OCI-LY7 (cell line): ENCODE data around the gene CDK5R1. TPM values are rescaled to one million over a fixed set of nuclear protein-coding genes. Genes with fewer than 3 reads are reported as not detected.
A peak's percentile ranks its signal among the peaks of the same experiment; 100 is the strongest.

Source experiments
- BruUV-seq: library from RNA; stranded (reverse); fragments of 400-500 nt; replicated peaks from 2 replicates; lab custom pipeline; 2021; lab: Mats Ljungman, UMichigan
- CTCF ChIA-PET: fragments of 300-600 bp; sonication (Branson Sonifier 250); formaldehyde crosslinking; loops from one replicate; lab custom pipeline; 2022; ENCODE audit warnings: antibody characterized with exemption; ENCODE audit not compliant: unreplicated experiment; lab: Charles Lee
- POLR2A ChIA-PET: fragments of 300-600 bp; sonication (Branson Sonifier 250); formaldehyde crosslinking; loops from one replicate; lab custom pipeline; 2022; ENCODE audit warnings: antibody characterized with exemption; lab: Charles Lee
- DNase-seq: peaks from one replicate; pipeline ENCODE4 v3.0.0-alpha.2; 2015; ENCODE audit warnings: low spot score
- H2AFZ ChIP-seq: fragments of 200-600 bp; sonication (generic), shearing (Covaris generic); 2 replicates; pipeline ENCODE4 v1.6.1; 2014; ENCODE audit warnings: mild to moderate bottlenecking, antibody characterized with exemption, low read length, moderate library complexity
- H3K27ac ChIP-seq: fragments of 200-600 bp; sonication (generic); 2 replicates; pipeline ENCODE4 v1.5.1; 2014; ENCODE audit warnings: mixed run types, low read depth, mild to moderate bottlenecking, moderate library complexity, low read length, inconsistent platforms; ENCODE audit not compliant: poor library complexity, severe bottlenecking
- H3K36me3 ChIP-seq: fragments of 200-600 bp; sonication (generic); 2 replicates; pipeline ENCODE4 v1.6.1; 2014; ENCODE audit warnings: mild to moderate bottlenecking, antibody characterized with exemption, low read length, moderate library complexity, mixed read lengths; ENCODE audit not compliant: insufficient read depth
- H3K4me1 ChIP-seq: fragments of 200-600 bp; sonication (generic); 2 replicates; pipeline ENCODE4 v1.5.1; 2014; ENCODE audit warnings: mild to moderate bottlenecking, low read length; ENCODE audit not compliant: insufficient read depth, poor library complexity, severe bottlenecking
- H3K4me2 ChIP-seq: fragments of 200-600 bp; sonication (generic); 2 replicates; pipeline ENCODE4 v1.6.1; 2014; ENCODE audit warnings: mild to moderate bottlenecking, low read length
- H3K4me3 ChIP-seq: fragments of 200-600 bp; sonication (generic); 2 replicates; pipeline ENCODE4 v1.5.1; 2014; ENCODE audit warnings: mild to moderate bottlenecking, low read depth, low read length; ENCODE audit not compliant: poor library complexity, severe bottlenecking
- H3K79me2 ChIP-seq: fragments of 200-600 bp; sonication (generic); 2 replicates; pipeline ENCODE4 v1.6.1; 2016; ENCODE audit warnings: low read depth, mild to moderate bottlenecking, low read length, moderate library complexity, mixed read lengths; ENCODE audit not compliant: insufficient read depth
- H3K9me2 ChIP-seq: fragments of 200-600 bp; sonication (generic); 2 replicates; pipeline ENCODE4 v1.6.1; 2016; ENCODE audit warnings: mild to moderate bottlenecking, low read length, mixed read lengths; ENCODE audit not compliant: insufficient read depth
- H3K9me3 ChIP-seq: fragments of 200-600 bp; sonication (generic); 2 replicates; pipeline ENCODE4 v1.6.1; 2014; ENCODE audit warnings: mild to moderate bottlenecking, mixed run types, low read length, mixed read lengths
- H4K20me1 ChIP-seq: fragments of 200-600 bp; sonication (generic); 2 replicates; pipeline ENCODE4 v1.6.1; 2014; ENCODE audit warnings: mild to moderate bottlenecking, antibody characterized with exemption, low read length, moderate library complexity, mixed read lengths; ENCODE audit not compliant: insufficient read depth
- EZH2phosphoT487 ChIP-seq: fragments of 200-600 bp; sonication (generic); IDR thresholded peaks from 2 replicates; pipeline ENCODE4 v1.6.1; 2018; ENCODE audit warnings: low read depth, borderline replicate concordance, mild to moderate bottlenecking, mixed run types, antibody characterized with exemption, low read length, moderate library complexity, mixed read lengths
- intact Hi-C: fragments of 100-400 bp; cut with micrococcal nuclease; formaldehyde crosslinking; loops from one replicate; pipeline ENCODE4 v1.10.0; 2022; ENCODE audit not compliant: unreplicated experiment
- total RNA-seq, 2 experiments: library from RNA; depleted of rRNA in 1 of 2; stranded (reverse); fragments of >200 nt in 1 of 2; shearing (Covaris generic) in 1 of 2; gene quantifications; 2 replicates each; pipeline ENCODE4 v1.2.3, GENCODE V29; 2014 to 2022
- TF ChIP-seq, protein P1 (sequence below): fragments of 200-600 bp; sonication (generic); conservative IDR thresholded peaks from 2 replicates; pipeline ENCODE4 v1.5.1; 2014; ENCODE audit warnings: mild to moderate bottlenecking, antibody characterized with exemption, low read length, moderate library complexity, mixed read lengths

CDK5R1 gene
- total RNA-seq, 2 experiments from 2014 or later = 1.3 to 2.2 TPM

DNA sequence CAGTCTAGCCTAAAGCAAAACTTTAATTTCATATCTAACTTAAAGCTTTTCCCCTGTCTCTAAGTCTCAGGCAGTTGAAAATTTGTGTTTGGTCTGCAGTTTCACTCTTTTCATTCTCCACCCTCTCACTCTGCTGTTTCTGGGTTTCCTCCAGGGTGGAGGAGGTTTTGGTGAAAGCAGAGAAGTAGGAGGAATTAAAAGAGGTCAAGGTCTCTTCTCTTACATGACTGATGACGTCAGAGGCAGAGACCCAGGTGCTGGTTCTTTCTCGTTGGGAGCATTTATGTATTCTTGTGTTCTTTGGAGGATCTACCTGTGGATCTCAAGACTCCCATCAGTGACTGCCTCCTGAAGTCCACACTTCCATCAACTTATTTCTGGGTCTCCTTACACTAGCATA is 44.9 kb upstream of the CDK5R1 start:
- no peak for DNase-seq
- Histone ChIP-seq H2AFZ (no peak overlapping the region), H3K4me1 (peaks cover 19% of the 10 kb centered on the region), H3K79me2 (peaks cover 25% of the 10 kb centered on the region), H3K9me3 (no peaks in the 10 kb centered on the region), H3K27ac (no peak overlapping the region), H3K36me3 (peaks cover 13% of the 10 kb centered on the region), H3K4me3 (no peak overlapping the region), H3K9me2 (no peaks in the 10 kb centered on the region), H4K20me1 (peaks cover 17% of the 10 kb centered on the region; the same call in 1 of the 2 replicates), H3K4me2 (no peak overlapping the region)
- TF ChIP-seq, protein P1, sequence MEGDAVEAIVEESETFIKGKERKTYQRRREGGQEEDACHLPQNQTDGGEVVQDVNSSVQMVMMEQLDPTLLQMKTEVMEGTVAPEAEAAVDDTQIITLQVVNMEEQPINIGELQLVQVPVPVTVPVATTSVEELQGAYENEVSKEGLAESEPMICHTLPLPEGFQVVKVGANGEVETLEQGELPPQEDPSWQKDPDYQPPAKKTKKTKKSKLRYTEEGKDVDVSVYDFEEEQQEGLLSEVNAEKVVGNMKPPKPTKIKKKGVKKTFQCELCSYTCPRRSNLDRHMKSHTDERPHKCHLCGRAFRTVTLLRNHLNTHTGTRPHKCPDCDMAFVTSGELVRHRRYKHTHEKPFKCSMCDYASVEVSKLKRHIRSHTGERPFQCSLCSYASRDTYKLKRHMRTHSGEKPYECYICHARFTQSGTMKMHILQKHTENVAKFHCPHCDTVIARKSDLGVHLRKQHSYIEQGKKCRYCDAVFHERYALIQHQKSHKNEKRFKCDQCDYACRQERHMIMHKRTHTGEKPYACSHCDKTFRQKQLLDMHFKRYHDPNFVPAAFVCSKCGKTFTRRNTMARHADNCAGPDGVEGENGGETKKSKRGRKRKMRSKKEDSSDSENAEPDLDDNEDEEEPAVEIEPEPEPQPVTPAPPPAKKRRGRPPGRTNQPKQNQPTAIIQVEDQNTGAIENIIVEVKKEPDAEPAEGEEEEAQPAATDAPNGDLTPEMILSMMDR = no peak
- TF ChIP-seq EZH2phosphoT487 = no peak
- ChIA-PET CTCF (no interaction called here), POLR2A (no interaction called here)
- intact Hi-C loops = loop anchor here (5.0 kb wide), 1 partner anchor 190 kb away; no protein-coding TSS in a partner anchor
- no TSS peak for BruUV-seq

DNA sequence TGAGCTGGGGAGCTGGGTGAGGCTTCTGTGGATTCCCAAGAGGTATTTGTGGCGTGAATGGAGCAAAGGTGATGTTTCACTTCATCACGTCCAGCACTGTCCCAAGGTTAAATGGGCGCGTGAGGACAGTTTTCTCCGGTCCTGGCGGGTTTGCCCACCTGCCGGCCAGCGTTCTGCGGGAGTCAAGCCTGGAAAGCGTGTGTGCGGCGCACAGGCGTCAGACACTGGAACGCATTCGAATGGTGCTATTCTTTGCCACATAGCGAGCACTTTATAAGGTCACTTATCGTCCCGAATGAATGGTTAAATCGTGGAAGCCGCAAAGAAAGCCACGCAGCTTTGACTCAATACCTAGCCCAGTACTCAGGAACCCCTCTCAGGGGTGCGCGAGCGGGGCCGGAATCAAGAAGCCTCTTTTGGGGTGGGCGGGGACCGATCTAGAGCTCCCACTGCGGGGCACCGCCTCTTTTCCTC is 42.9 kb upstream of the CDK5R1 start:
- H3K4me2 ChIP-seq = peak overlapping the region; percentile 79
- H3K4me1 ChIP-seq = peaks cover 25% of the 10 kb centered on the region
- no peaks in the 10 kb centered on the region for H3K9me2 ChIP-seq
- ChIA-PET CTCF (interaction anchor here (0.6 to 0.9 kb wide), 4 partner anchors 11 to 319 kb away, joined by 3 to 5 read pairs (median 3); no protein-coding TSS in a partner anchor), POLR2A (interaction anchor here (0.6 to 1.1 kb wide), 4 partner anchors 15 to 145 kb away, joined by 3 to 6 read pairs (median 4); no protein-coding TSS in a partner anchor)
- H3K27ac ChIP-seq = no peak overlapping the region
- peak overlapping the region; percentile 91; the same call in 1 of the 2 replicates for H2AFZ ChIP-seq
- H3K79me2 ChIP-seq = peaks cover 45% of the 10 kb centered on the region
- peaks cover 22% of the 10 kb centered on the region; the same call in 1 of the 2 replicates for H4K20me1 ChIP-seq
- H3K4me3 ChIP-seq = peak overlapping the region; percentile 99
- H3K9me3 ChIP-seq = no peaks in the 10 kb centered on the region
- intact Hi-C loops = loop anchor here (1.0 to 5.0 kb wide), 2 partner anchors 94 to 192 kb away; partner anchors contain the start of gene ZNF207
- BruUV-seq = no TSS peak
- TF ChIP-seq, protein P1 = peak; percentile 92; the same call in 1 of the 2 replicates
- no peak for TF ChIP-seq EZH2phosphoT487
- peaks cover 33% of the 10 kb centered on the region for H3K36me3 ChIP-seq
- no peak for DNase-seq
